D721Med (cell line): ENCODE measurements around the gene HRAS.
A peak's percentile ranks its signal among the peaks of the same experiment; 100 is the strongest.
"Not testable (repeated sequence)": the region's sequence is repeated elsewhere in the genome, so short reads cannot be mapped to it uniquely, and the experiment has no call there.

Source experiments
- DNase-seq: peaks from one replicate; pipeline ENCODE4 v3.0.0; 2011; ENCODE audit warnings: low spot score; ENCODE audit not compliant: insufficient read length
- FAIRE-seq: peaks from 2 replicates; lab custom pipeline; 2011; peaks lifted over from hg19 to GRCh38; lab: Jason Lieb, UNC
- CTCF ChIP-seq: IDR thresholded peaks from 2 replicates; pipeline ENCODE4 v1.5.1; 2012; ENCODE audit warnings: mild to moderate bottlenecking, control low read depth; ENCODE audit not compliant: insufficient read depth; ENCODE audit errors: missing control alignments

The HRAS gene

GRCh38 chr11:520428-521176 lies 14.8 kb downstream of the HRAS start:
- DNase-seq (no peak), FAIRE-seq (no peak)

DNA sequence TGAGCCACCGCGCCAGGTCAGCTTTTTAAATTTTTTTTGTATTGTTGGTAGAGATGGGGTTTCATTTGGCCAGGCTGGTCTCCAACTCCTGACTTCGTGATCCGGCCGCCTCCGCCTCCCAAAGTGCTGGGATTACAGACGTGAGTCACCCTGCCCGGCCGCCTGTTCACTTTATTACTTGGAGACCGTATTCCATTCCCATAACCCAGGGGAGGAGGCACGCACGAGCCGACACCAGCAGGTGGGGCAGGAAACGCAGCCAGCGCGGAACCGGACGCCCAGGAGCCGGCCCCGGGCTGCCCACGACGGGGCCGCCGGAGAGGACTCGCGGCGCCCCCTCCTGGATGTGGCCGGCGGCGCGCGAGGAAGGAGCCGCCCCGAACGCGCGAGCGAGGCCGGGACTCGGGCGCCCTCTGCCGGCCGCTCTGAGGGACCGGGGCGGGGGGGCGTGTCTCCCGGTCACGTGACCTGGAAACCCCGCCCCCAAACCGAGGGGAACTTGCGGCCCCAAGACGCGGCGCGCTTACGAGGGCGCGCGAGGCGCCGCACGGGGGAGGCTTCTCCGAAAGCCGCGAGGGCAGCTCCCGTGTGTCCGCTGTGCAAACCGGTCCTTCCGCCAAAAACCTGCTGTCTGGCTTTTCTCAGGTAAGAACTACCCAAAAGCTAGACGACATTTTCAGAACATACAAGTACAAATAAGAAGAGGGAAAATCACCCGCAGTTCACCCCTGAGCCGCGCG lies 16.7 kb downstream of the HRAS start:
- TF ChIP-seq CTCF, result peak; percentile 64
- FAIRE-seq (no peak), DNase-seq (no peak)

More at GRCh38 chr11:520428-521176, 14.8 kb downstream of the HRAS start:
- no peak for TF ChIP-seq CTCF

GRCh38 chr11:516918-517685 lies 18.3 kb downstream of the HRAS start:
- DNase-seq, FAIRE-seq: not testable (repeated sequence)

GRCh38 chr11:516400-516799 lies 19.0 kb downstream of the HRAS start:
- no peak for DNase-seq
- TF ChIP-seq CTCF, result no peak
- FAIRE-seq, result no peak

DNA sequence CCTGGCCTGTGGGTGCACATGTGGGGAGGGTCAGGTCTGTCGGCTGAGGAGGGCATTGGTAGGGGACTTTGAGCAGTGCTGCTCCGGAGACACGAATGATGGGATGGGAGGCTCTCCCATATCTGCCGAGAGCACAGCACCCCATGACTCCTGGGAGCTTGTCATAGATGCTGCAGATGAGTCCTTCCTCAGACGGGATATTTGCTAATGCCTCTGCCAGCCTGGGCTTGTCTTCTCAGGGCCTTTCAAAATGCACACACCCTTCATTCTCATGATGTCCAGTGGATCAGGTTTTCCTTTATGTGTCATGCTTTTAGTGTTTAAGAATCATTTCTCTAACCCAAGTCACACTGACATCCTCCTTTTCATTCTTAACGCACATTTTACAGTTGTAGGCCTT lies 20.2 kb downstream of the HRAS start:
- no peak for TF ChIP-seq CTCF
- DNase-seq (no peak), FAIRE-seq (no peak)

GRCh38 chr11:514606-515005 lies 20.8 kb downstream of the HRAS start:
- DNase-seq (no peak), FAIRE-seq (no peak)
- no peak for TF ChIP-seq CTCF
